GM18505 (cell line): Measurements from ENCODE around the gene ADGRD1.

ENCODE experiments used
- ATAC-seq: cut with Tn5 transposase; IDR thresholded peaks from one replicate; pipeline ENCODE4 v1.9.1; 2021; ENCODE audit not compliant: unreplicated experiment
- POLR2A ChIP-seq: IDR thresholded peaks from 4 replicates; pipeline ENCODE4 v1.6.1; 2011; ENCODE audit warnings: borderline replicate concordance; ENCODE audit not compliant: insufficient read depth, insufficient read length; ENCODE audit errors: extremely low read depth

The ADGRD1 gene

DNA sequence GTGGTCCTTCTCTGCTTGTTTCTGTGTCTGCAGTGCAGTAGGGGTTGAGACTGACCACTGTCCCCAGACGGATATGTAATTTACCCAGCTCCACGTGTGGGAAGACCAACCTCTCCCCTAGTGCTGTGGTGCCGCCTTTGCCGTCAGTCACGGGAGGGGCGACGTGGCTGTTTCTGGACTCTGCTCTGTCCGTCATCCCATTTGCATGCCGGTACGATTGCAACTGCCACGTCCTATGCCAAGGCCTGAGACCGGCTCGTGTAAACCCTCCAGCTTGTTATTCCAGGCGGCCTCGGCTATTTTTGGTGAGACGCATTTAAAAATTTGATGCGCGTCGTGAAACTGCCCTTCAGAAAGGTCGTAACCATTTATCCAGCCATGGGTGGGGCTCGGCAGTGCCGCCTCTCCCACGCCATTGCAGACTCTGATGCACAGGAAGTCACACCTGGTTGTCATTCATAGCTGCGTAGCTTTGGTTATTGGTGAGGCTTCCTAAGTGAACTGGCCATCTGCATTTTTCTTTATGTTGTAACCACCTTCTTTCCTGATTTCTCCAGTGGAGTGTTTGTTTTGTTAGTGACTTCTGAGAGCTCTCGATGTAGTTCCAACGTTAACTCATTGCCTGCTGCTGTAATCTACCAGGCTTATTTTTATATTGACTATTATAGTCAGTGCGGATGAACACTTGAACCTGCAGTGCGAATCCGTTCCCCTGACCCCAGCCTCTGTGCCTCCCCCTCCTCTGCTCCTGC is 75.1 kb downstream of the ADGRD1 start:
- no peak for ATAC-seq
- no peak for TF ChIP-seq POLR2A

DNA sequence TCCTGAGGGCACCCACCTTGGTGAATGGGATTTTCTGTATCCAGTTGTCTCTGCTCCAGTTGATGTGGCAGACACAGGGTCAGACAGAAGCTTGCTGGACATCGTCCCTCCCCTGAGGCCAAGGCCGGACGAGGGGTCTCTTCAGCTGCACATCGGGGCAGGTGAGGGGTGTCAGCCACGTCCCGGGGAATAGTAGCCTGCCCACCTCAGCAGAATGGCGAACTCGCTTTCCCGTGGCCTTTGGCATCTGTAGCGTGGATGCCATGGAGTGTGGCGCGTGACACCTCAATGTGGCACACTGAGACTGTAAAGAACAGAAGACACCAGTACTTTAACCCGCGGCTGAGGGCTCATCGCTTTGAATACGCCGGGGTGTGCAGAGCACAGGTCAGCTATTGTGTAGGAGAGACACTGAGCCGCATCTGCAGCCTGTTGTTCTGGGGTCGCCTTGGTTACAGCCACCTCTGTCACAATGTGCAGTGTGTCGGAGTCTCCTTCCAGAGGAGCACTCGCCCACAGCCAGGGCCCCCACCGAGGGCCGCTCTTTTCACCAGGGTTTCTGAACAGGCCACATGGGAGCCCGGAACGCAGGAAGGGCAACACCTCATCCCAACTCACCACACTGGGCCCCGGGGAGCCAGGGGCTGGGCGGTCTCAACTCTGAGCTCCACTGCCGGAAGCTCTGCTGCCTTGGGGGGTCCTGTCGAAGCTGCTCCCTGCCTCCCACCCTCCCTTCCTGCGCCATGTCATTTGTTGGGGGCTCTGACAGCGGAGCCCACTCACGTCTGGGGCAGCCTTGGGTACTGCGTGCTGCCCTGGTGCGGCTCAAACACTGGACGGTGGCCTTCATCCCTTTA is 77.0 kb downstream of the ADGRD1 start:
- no peak for ATAC-seq
- no peak for TF ChIP-seq POLR2A

DNA sequence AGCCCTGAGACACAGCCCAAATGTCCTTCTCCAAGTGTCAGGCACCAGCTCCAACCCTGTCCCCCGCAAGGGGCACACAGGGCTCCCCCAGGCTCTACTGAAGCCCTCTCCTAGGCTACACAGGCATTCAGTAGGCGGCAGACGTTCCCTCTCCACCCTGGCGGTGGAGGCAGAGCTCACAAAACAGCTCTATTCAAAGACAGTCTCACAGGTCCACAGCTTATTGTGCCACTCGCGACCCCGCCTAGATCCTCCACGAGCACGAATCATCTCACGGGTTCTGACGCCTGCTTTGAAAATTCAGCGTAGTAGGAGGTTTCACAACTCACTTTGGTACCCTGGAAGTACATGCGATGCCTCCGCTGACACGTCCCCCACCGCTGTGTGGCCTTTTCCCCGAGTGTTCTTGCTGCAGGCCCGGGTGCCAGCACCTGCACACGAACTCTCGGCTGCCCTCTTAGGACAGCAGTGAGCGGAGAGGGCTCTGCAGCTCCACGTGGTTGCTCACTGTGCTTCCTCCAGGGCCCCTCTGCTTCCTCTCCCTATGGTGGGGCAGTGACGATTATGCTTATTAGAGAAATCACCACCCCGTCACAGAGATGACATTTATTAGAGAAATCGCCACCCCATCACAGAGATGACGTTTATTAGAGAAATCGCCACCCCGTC is 78.5 kb downstream of the ADGRD1 start:
- ATAC-seq: no peak
- no peak for TF ChIP-seq POLR2A

DNA sequence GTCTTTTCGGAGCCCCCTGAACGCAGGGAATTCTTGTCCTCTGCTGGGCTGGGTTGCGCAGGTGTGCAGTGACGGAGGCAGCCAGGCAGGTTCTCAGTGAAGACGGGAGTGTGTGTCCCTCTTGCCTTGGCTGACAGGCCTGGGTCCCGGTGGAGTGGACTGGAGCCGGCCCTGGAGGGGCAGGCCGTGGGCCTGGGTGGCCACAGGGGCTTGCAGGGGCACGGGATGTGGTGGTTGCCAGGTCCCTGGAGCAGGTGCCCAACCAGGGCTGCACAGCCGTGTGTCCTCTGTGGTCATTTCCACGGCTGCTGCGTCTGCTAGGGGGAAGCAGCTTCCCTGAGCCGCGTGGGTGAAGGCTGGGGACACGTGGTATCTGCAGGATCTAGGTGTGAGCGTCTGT is 79.8 kb downstream of the ADGRD1 start:
- no peak for ATAC-seq
- no peak for TF ChIP-seq POLR2A

DNA sequence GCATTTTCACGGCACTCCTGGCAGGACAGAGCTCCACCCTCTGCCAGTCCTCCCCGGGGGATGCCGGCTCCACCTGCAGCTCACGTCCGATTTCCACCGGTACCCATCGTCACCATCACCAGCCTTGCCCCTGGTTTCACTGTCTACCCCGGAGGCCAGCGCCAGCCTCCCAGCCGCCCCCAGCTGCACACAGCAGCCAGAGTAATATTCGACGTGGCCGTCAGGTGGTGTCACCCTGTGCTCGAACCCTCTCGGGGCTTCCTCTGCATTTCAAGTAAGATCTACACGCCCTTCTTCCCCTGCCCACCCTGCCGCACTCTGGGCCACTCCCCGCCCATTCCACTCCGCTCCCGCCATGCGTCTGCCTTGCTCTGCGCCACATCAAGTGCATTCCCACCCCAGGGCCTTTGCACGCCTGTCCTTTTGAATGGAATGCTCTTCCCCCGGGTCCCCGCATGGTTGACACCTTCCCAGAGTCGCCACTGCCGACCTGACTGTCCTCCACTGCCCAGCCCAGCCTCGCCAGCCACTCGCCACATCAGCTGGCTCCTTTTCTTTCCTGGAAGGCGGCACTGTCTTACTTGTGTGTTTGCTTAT is 80.3 kb downstream of the ADGRD1 start:
- TF ChIP-seq POLR2A: no peak

GRCh38 chr12:131034631-131035244 is 81.0 kb downstream of the ADGRD1 start:
- no peak for TF ChIP-seq POLR2A

More for the DNA sequence above, 80.3 kb downstream of the ADGRD1 start:
- no peak for ATAC-seq

DNA sequence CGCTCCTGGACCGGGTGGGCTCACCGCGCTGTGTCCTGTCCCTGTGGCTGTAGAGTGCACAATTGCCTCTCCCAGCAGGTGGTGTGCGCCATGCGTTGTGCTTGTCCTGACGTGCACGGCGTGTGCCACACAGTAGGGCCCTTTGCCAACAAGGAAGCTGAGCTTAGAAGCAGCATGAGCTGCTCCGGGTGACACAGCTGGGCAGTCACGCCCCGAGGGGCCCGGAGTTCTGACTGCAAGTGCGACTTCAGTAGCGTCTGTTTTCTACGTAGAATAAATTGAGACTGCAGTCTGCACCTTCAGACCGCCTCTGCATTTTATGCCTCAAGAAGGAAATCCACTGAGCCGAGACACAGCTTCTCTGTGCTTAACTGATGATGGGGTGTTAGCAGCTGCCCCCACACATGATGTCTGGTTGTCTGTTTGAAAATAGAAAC is 81.6 kb downstream of the ADGRD1 start:
- no peak for TF ChIP-seq POLR2A
- no peak for ATAC-seq

More at GRCh38 chr12:131034631-131035244, 81.0 kb downstream of the ADGRD1 start:
- ATAC-seq: no peak

GRCh38 chr12:131038159-131038558 is 84.5 kb downstream of the ADGRD1 start:
- no peak for ATAC-seq
- TF ChIP-seq POLR2A: no peak

DNA sequence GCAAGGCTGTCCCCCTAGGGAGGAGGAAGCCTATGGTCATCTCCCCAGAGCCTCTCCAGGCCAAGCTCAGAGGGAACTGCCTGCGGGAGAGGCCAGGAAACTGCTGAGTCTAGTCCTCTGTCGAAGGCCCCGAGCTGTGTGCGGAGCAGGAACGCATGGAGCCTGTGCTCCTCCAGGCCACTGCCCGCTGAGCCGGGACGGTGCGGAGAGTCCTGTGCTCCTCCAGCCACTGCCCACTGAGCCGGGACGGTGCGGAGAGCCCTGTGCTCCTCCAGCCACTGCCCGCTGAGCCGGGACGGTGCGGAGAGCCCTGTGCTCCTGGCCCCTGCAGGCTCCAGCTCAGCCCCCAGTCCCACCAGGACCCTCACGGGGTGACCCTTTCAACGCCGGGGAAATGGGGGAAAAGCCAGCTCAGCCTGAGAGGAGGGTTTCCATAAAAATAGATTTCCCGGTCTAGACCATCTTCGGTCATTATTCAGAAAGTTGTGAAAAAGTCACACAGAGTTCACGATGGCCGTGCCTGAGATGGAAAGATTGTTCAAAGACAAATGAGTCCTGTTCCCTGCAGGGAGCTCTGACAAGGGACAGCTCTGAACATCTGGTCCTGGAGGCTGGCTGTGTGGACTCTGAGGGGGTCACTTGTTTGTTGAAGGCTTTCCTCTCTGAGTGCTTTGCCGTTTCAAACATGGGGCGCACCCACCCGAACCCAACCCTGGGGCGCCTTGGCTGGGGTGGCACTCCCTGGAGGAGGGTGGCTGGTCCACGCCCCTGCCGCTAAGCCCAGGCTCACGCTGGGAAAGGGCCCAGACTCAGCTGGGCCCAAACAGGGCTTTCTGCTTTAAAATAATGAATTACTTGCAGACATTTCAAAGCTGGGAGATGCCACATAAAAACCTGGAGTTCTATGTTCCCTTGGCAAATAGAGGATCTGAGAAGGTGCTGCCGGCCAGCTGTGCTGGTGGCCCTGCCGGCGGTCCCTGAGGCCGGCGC is 85.5 kb downstream of the ADGRD1 start:
- no peak for ATAC-seq
- no peak for TF ChIP-seq POLR2A

DNA sequence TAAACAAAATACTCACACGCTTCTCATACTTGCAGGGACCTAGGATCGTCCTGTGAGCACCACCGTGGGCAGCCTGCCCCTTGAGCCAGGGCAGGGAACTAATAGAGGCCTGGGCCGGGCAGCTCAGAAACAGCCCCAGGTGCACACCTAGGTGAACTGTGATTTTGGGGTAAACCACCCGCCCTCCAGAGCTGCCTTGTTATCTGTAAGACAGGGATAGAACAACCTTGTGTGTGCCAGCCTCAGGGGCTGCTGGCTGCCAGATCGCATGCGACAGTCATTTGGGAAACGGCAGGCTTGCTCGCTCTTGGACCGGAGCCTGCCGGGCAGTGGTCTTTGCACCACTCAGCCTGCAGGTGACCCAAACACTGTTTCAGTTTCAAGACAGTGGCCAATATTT is 86.8 kb downstream of the ADGRD1 start:
- TF ChIP-seq POLR2A: no peak
- ATAC-seq: no peak

GRCh38 chr12:131041216-131041967 is 87.7 kb downstream of the ADGRD1 start:
- no peak for ATAC-seq
- no peak for TF ChIP-seq POLR2A
